GM21390 (cell line): Measurements from ENCODE around the gene FBXL13.
"Not testable (repeated sequence)": the region's sequence is repeated elsewhere in the genome, so short reads cannot be mapped to it uniquely, and the experiment has no call there.

Experiments used
- ATAC-seq: cut with Tn5 transposase; IDR thresholded peaks from one replicate; pipeline ENCODE4 v1.9.1; 2021; ENCODE audit not compliant: unreplicated experiment

Gene FBXL13

GRCh38 chr7:103031024-103031423 lies 43.6 kb downstream of the FBXL13 start:
- ATAC-seq: no peak

- ATAC-seq: no peak
Observed at GRCh38 chr7:103025341-103025740, 49.3 kb downstream of the FBXL13 start.

- ATAC-seq: not testable (repeated sequence)
Observed at GRCh38 chr7:103023578-103023977, 51.0 kb downstream of the FBXL13 start.

GRCh38 chr7:103021490-103021889 lies 53.1 kb downstream of the FBXL13 start:
- ATAC-seq: not testable (repeated sequence)

GRCh38 chr7:103020876-103021275 lies 53.7 kb downstream of the FBXL13 start:
- not testable (repeated sequence) for ATAC-seq

GRCh38 chr7:103018295-103018694 lies 56.3 kb downstream of the FBXL13 start:
- not testable (repeated sequence) for ATAC-seq

GRCh38 chr7:103011650-103012049 lies 62.9 kb downstream of the FBXL13 start:
- no peak for ATAC-seq

- ATAC-seq: no peak
Observed at GRCh38 chr7:103010211-103010610, 64.4 kb downstream of the FBXL13 start.

GRCh38 chr7:103009466-103010185 lies 65.0 kb downstream of the FBXL13 start:
- ATAC-seq: no peak

GRCh38 chr7:103003004-103003403 lies 71.6 kb downstream of the FBXL13 start:
- ATAC-seq: no peak

- ATAC-seq: no peak
Observed at GRCh38 chr7:103001210-103001609, 73.4 kb downstream of the FBXL13 start.

- ATAC-seq: no peak
Observed at GRCh38 chr7:102996957-102997356, 77.6 kb downstream of the FBXL13 start.

- ATAC-seq: not testable (repeated sequence)
Observed at GRCh38 chr7:102995609-102996008, 79.0 kb downstream of the FBXL13 start.

- ATAC-seq: no peak
Observed at GRCh38 chr7:102994567-102994966, 80.0 kb downstream of the FBXL13 start.

GRCh38 chr7:102993718-102994029 lies 80.9 kb downstream of the FBXL13 start:
- no peak for ATAC-seq

- no peak for ATAC-seq
Observed at GRCh38 chr7:102992938-102993717, 81.5 kb downstream of the FBXL13 start.

- ATAC-seq: no peak
Observed at GRCh38 chr7:102992509-102992937, 82.1 kb downstream of the FBXL13 start.

GRCh38 chr7:102991540-102992214 lies 82.9 kb downstream of the FBXL13 start:
- ATAC-seq: no peak

- no peak for ATAC-seq
Observed at GRCh38 chr7:102991077-102991539, 83.5 kb downstream of the FBXL13 start.

GRCh38 chr7:102990642-102991041 lies 84.0 kb downstream of the FBXL13 start:
- no peak for ATAC-seq

- ATAC-seq: no peak
Observed at GRCh38 chr7:102988631-102989560, 85.7 kb downstream of the FBXL13 start.
